ENCODE measurements around the gene FEM1A. TPM values are rescaled to one million over a fixed set of nuclear protein-coding genes. Genes with fewer than 3 reads are reported as not detected.
A peak's percentile ranks its signal among the peaks of the same experiment; 100 is the strongest.
"Not testable (repeated sequence)": the region's sequence is repeated elsewhere in the genome, so short reads cannot be mapped to it uniquely, and the experiment has no call there.

The FEM1A gene, protein sequence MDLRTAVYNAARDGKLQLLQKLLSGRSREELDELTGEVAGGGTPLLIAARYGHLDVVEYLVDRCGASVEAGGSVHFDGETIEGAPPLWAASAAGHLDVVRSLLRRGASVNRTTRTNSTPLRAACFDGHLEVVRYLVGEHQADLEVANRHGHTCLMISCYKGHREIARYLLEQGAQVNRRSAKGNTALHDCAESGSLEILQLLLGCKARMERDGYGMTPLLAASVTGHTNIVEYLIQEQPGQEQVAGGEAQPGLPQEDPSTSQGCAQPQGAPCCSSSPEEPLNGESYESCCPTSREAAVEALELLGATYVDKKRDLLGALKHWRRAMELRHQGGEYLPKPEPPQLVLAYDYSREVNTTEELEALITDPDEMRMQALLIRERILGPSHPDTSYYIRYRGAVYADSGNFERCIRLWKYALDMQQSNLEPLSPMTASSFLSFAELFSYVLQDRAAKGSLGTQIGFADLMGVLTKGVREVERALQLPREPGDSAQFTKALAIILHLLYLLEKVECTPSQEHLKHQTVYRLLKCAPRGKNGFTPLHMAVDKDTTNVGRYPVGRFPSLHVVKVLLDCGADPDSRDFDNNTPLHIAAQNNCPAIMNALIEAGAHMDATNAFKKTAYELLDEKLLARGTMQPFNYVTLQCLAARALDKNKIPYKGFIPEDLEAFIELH
- total RNA-seq (17.6 TPM), polyA plus RNA-seq (ENCODE audit: insufficient read depth in 1 of 8, insufficient read length in 8 of 8, low replicate concordance in 1 of 8) (1 to 10 TPM; 1.8 to 4.5 (median 3.4) TPM)
- long read RNA-seq, donor 1, full-length matches to known transcripts = 57 of 57 reads
- long read RNA-seq, donor 1, partial matches to known transcripts = 0 of 57 reads
- long read RNA-seq, donor 1, other reads (novel, unspliced or antisense) = 0 of 57 reads
- long read RNA-seq, donor 2, full-length matches to known transcripts = 7 of 7 reads
- long read RNA-seq, donor 2, partial matches to known transcripts = 0 of 7 reads
- long read RNA-seq, donor 2, other reads (novel, unspliced or antisense) = 0 of 7 reads
- long read RNA-seq, donor 3, full-length matches to known transcripts = 166 of 166 reads
- long read RNA-seq, donor 3, partial matches to known transcripts = 0 of 166 reads
- long read RNA-seq, donor 3, other reads (novel, unspliced or antisense) = 0 of 166 reads
- long read RNA-seq, donor 4, full-length matches to known transcripts = 33 of 33 reads
- long read RNA-seq, donor 4, partial matches to known transcripts = 0 of 33 reads
- long read RNA-seq, donor 4, other reads (novel, unspliced or antisense) = 0 of 33 reads
- long read RNA-seq, donor 5, full-length matches to known transcripts = 161 of 161 reads
- long read RNA-seq, donor 5, partial matches to known transcripts = 0 of 161 reads
- long read RNA-seq, donor 5, other reads (novel, unspliced or antisense) = 0 of 161 reads
- long read RNA-seq, donor 6, full-length matches to known transcripts = 107 of 107 reads
- long read RNA-seq, donor 6, partial matches to known transcripts = 0 of 107 reads
- long read RNA-seq, donor 6, other reads (novel, unspliced or antisense) = 0 of 107 reads
- long read RNA-seq, donor 7, full-length matches to known transcripts = 86 of 86 reads
- long read RNA-seq, donor 7, partial matches to known transcripts = 0 of 86 reads
- long read RNA-seq, donor 7, other reads (novel, unspliced or antisense) = 0 of 86 reads
- long read RNA-seq, donor 8, full-length matches to known transcripts = 55 of 55 reads
- long read RNA-seq, donor 8, partial matches to known transcripts = 0 of 55 reads
- long read RNA-seq, donor 8, other reads (novel, unspliced or antisense) = 0 of 55 reads
- long read RNA-seq, donor 9, full-length matches to known transcripts = 92 of 92 reads
- long read RNA-seq, donor 9, partial matches to known transcripts = 0 of 92 reads
- long read RNA-seq, donor 9, other reads (novel, unspliced or antisense) = 0 of 92 reads
- long read RNA-seq, donor 10, full-length matches to known transcripts = 100 of 100 reads
- long read RNA-seq, donor 10, partial matches to known transcripts = 0 of 100 reads
- long read RNA-seq, donor 10, other reads (novel, unspliced or antisense) = 0 of 100 reads
- long read RNA-seq, donor 11, full-length matches to known transcripts = 108 of 108 reads
- long read RNA-seq, donor 11, partial matches to known transcripts = 0 of 108 reads
- long read RNA-seq, donor 11, other reads (novel, unspliced or antisense) = 0 of 108 reads

DNA sequence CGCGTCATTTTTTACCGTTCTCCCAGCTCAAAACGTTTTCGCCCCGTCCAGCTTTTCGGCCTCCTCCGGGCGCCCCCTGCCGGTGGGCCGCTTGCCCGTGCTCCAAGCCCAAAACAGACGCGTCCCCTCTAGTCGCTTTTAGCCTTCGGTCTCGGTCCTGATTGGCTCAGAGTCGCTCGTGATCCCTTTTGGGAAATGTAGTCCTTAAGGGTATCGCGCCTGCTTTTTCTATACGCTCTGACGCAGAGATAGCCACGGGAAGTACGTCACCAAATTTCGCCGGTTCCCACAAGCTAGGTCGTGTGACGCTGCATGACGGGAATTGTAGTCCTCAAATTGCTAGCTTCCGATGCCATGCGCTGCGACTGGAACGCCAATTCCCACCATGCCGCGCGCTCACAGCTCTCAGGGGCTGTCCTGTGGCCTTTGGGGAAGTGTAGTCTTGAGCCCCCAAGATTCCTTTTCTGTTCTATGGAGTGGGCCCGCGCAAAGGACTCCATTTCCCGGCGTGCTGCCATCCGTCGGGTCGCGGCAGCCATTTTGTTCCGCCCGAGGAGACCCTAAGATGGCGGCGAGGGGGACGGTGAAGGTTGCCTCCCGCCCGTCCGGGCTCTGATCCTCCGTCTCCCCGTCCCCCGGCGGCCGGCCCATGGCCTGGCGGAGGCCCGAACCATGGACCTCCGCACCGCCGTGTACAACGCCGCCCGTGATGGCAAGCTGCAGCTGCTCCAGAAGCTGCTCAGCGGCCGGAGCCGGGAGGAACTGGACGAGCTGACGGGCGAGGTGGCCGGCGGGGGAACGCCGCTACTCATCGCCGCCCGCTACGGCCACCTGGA is at the start of gene FEM1A:
Gene FEM1A (plus strand): TSS at position 552 of the 836 bp plus-strand sequence. CDS start 121 bp downstream, at position 673.
- H3K4me3 ChIP-seq (ENCODE audit: low read length) = peak within 1 kb of the TSS; percentile 80
- no peaks in the 10 kb centered on the region for H3K27me3 ChIP-seq (ENCODE audit: control insufficient read depth, insufficient read depth, low read length)
- H3K9me3 ChIP-seq (replicated peaks; ENCODE audit: control insufficient read depth, low read depth, low read length) = no peaks in the 10 kb centered on the region
- DNase-seq = peak; percentile 100
- 0% methylated on average over 72 of the region's 80 CpGs for WGBS (ENCODE audit: insufficient coverage)
- peak within 1 kb of the TSS; percentile 74 for H3K27ac ChIP-seq (ENCODE audit: low read length)
- peaks cover 30% of the 10 kb centered on the region for H3K36me3 ChIP-seq (ENCODE audit: control insufficient read depth, insufficient read depth, low read length)
- H3K4me1 ChIP-seq (ENCODE audit: control insufficient read depth, insufficient read depth, low read length) = peaks cover 33% of the 10 kb centered on the region

DNA sequence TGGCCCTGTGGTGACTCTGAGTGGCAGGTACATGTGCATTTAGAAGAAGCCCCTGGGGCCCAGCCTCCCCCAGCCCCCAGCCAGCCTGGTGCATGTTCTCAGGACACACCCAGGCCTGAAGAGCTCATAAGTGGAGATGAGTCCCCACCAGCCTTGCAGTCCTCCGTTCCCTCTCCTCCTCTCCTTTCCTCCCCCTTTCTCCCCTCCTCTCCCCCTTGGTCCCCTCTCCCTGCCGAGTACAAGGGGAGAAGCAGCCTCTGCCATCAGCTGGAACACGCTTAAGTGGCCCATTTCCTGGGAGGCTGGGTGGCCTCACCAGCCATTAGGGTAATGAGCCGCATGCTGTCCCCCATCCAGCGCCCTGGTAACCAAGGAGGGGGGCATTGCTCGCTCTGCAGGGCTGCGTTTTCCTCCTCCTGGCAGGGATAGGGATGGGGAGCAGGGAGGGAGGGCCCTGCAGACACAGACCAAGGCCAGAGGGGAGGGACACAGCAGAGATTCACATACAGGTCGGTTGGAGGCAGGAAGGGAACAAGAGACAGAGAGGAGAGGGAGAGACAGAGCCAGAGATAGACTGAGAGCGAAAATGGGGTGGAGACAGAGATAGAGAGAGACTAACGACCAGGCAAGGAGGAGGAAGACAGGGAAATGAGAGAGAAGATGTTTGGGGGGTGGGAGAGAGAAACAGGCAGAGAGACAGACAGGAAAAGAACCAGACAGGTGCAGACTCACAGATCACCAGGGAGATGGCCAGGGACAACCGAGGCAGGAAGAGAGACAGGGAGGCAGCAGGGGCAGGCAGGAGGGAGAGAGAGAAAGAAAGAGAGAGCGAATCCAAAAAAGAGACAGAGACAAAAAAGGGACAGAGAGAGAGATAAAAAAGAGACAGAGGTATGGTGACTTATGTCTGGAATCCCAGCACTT is 48.5 kb upstream of the FEM1A start:
- peak; percentile 36 for DNase-seq
- Histone ChIP-seq H3K9me3 (replicated peaks; ENCODE audit: control insufficient read depth, low read depth, low read length) (no peaks in the 10 kb centered on the region), H3K36me3 (ENCODE audit: control insufficient read depth, insufficient read depth, low read length) (no peaks in the 10 kb centered on the region), H3K27ac (ENCODE audit: low read length) (no peak overlapping the region), H3K4me3 (ENCODE audit: low read length) (no peak overlapping the region), H3K27me3 (ENCODE audit: control insufficient read depth, insufficient read depth, low read length) (peaks cover 8% of the 10 kb centered on the region), H3K4me1 (ENCODE audit: control insufficient read depth, insufficient read depth, low read length) (peaks cover 20% of the 10 kb centered on the region)
- 18% methylated on average over 8 of the region's 12 CpGs for WGBS (ENCODE audit: insufficient coverage)

DNA sequence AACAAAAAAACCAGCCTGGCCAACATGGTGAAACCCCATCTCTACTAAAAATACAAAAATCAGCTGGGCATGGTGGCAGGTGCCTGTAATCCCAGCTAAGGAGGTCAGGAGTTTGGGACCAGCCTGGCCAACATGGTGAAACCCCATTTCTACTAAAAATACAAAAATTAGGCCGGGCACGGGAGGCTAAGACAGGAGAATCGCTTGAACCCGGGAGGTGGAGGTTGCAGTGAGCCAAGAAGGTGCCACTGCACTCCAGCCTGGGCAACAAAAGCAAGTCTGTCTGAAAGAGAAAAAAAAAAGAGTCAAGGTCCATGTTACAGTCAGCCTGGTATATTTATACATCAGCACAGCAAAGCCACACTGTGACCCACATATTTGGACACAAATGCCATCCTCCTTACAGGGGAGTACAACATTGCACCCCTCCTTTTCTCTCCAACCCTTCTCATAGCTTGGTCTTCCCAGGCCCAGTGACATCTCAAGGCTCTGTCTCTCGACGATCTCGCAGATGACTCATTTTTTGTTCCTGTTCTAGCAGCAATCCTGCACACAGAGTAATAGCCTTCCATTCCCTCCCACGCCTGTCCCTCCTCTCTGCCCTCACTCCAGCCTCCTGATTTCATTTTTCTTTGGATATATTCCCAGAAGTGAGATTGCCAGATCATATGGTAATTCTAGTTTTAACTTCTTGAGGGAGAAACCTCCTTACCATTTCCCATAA is 46.9 kb upstream of the FEM1A start:
- Histone ChIP-seq H3K27ac (ENCODE audit: low read length) (peak overlapping the region; percentile 47), H3K27me3 (ENCODE audit: control insufficient read depth, insufficient read depth, low read length) (no peaks in the 10 kb centered on the region), H3K9me3 (replicated peaks; ENCODE audit: control insufficient read depth, low read depth, low read length) (peaks cover 4% of the 10 kb centered on the region), H3K4me3 (ENCODE audit: low read length) (no peak overlapping the region), H3K4me1 (ENCODE audit: control insufficient read depth, insufficient read depth, low read length) (peaks cover 20% of the 10 kb centered on the region), H3K36me3 (ENCODE audit: control insufficient read depth, insufficient read depth, low read length) (no peaks in the 10 kb centered on the region)
- DNase-seq = peak; percentile 93
- 4% methylated on average over 3 of the region's 8 CpGs for WGBS (ENCODE audit: insufficient coverage)

DNA sequence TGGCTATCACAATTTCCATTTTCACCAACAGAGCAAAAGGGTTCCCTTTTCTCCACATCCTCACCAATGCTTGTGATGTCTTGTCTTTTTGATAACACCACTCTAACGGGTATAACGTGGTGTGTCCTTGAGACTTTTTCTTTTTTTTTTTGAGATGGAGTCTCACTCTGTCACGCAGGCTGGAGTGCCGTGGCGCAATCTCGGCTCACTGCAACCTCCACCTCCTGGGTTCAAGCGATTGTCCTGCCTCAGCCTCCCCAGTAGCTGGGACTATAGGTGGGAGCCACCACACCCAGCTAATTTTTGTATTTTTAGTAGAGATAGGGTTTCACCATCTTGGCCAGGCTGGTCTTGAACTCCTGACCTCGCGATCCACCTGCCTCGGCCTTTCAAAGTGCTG is 46.4 kb upstream of the FEM1A start:
- H3K27me3 ChIP-seq (ENCODE audit: control insufficient read depth, insufficient read depth, low read length); DNase-seq; H3K36me3 ChIP-seq (ENCODE audit: control insufficient read depth, insufficient read depth, low read length); H3K4me3 ChIP-seq (ENCODE audit: low read length); H3K27ac ChIP-seq (ENCODE audit: low read length); H3K9me3 ChIP-seq (replicated peaks; ENCODE audit: control insufficient read depth, low read depth, low read length): not testable (repeated sequence)
- peaks cover 20% of the 10 kb centered on the region for H3K4me1 ChIP-seq (ENCODE audit: control insufficient read depth, insufficient read depth, low read length)
- 57% methylated on average over 2 of the region's 10 CpGs for WGBS (ENCODE audit: insufficient coverage)

DNA sequence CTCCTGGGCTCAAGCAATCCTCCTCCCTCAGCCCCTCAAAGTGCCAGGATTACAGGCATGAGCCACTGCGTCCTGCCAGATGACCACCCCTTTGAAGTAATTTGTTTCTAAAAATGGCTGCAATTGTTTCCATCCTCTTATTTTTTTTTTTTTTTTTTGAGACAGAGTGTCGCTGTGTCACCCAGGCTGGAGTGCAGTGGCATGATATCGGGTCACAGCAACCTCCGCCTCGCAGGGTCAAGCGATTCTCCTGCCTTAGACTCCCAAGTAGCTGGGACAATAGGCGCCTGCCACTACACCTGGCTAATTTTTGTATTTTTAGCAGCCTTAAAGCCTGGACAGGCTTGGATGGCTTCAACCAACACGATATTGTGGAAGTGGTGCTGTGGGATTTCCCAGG is 45.5 kb upstream of the FEM1A start:
- Histone ChIP-seq H3K4me1 (ENCODE audit: control insufficient read depth, insufficient read depth, low read length) (peaks cover 20% of the 10 kb centered on the region), H3K4me3 (ENCODE audit: low read length) (no peak overlapping the region), H3K9me3 (replicated peaks; ENCODE audit: control insufficient read depth, low read depth, low read length) (peaks cover 4% of the 10 kb centered on the region), H3K27ac (ENCODE audit: low read length) (no peak overlapping the region), H3K27me3 (ENCODE audit: control insufficient read depth, insufficient read depth, low read length) (no peaks in the 10 kb centered on the region), H3K36me3 (ENCODE audit: control insufficient read depth, insufficient read depth, low read length) (no peaks in the 10 kb centered on the region)
- WGBS (ENCODE audit: insufficient coverage) = 81% methylated on average over 7 of the region's 8 CpGs
- no peak for DNase-seq

DNA sequence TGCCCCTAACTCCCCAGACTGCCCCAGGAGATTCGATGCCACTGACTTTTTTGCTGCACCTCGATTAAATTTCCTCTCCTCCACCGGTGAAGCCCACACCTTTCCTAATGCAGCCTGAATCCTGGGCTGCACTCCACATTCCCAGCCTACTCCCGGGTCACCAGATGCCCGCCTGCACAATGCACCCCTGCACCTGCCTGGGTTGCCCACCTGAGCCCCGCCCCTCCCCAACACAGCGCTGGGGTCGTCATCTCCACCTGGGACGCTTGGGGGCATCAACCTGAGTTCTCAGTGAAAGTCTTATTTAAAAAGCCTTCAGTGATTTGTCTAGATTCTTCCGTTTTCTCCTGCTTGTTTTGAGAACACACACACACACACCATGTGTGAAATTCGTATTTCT is 43.3 kb upstream of the FEM1A start:
- 39% methylated on average over 9 of the region's 11 CpGs for WGBS (ENCODE audit: insufficient coverage)
- DNase-seq = no peak
- Histone ChIP-seq H3K27ac (ENCODE audit: low read length) (no peak overlapping the region), H3K4me3 (ENCODE audit: low read length) (no peak overlapping the region), H3K9me3 (replicated peaks; ENCODE audit: control insufficient read depth, low read depth, low read length) (peaks cover 4% of the 10 kb centered on the region), H3K4me1 (ENCODE audit: control insufficient read depth, insufficient read depth, low read length) (peaks cover 8% of the 10 kb centered on the region), H3K36me3 (ENCODE audit: control insufficient read depth, insufficient read depth, low read length) (no peaks in the 10 kb centered on the region), H3K27me3 (ENCODE audit: control insufficient read depth, insufficient read depth, low read length) (peaks cover 2% of the 10 kb centered on the region)

DNA sequence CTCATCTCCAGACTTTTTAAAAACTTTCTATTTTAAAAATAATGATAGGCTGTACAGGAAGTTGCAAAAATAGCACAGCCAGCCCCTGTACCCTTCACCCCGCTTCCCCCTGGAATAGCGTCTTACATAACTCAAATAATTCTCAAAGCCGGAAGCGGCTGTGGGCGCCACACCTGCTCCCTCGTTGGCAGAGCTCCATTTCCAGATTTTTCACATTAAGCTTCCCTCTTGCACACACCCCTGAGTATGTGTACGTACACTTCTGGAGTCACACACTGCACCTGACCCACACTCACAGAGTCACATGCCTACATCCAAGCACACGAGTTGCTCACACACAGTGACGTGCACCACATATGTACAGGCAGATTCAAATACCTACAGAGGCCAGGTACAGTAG is 42.9 kb upstream of the FEM1A start:
- 28% methylated on average over 7 of the region's 9 CpGs for WGBS (ENCODE audit: insufficient coverage)
- Histone ChIP-seq H3K9me3 (replicated peaks; ENCODE audit: control insufficient read depth, low read depth, low read length) (peaks cover 4% of the 10 kb centered on the region), H3K4me3 (ENCODE audit: low read length) (no peak overlapping the region), H3K27ac (ENCODE audit: low read length) (no peak overlapping the region), H3K27me3 (ENCODE audit: control insufficient read depth, insufficient read depth, low read length) (peaks cover 2% of the 10 kb centered on the region), H3K36me3 (ENCODE audit: control insufficient read depth, insufficient read depth, low read length) (no peaks in the 10 kb centered on the region), H3K4me1 (ENCODE audit: control insufficient read depth, insufficient read depth, low read length) (peaks cover 6% of the 10 kb centered on the region)
- no peak for DNase-seq
